ENCODE measurements around the gene SHISAL2B.

DNA sequence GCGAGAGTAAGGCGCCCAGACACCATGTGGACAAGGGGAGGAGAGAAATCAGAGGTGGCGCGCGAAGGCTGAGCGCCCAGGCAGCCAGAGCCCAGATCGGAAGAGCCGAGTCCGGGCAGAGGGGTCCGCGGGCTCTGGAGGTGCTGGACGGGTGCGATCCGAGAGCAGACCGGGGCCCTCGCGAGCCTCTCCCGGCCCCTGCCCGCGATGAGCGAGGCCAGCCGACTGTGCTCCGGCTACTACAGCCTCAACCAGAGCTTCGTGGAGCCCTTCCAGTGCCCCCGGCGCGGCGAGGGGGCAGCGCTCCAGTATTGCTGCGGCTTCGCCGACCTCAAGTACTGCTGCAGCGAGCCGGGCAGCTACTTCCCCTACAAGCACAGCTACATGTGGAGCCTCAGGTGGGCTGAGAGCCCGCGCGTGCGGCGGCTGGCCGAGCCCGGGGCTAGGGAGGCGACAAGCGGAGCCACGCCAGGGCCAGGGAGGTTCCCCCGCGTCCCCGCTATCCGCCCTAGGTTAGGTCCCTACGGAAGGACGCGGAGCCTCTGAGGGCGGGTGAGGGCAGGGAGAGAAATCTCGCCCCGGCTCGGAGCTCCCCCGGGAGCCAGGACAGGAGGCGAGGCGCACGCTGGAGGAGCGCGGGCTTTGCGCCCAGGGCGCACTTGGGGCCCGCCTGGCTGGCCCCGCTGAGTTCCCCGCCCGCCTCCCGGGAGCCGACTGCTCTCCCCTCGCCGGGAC, at the start of gene SHISAL2B:
- no peak for TF ChIP-seq ZFX (IDR thresholded peaks at IDR 0.05; ENCODE audit: borderline replicate concordance)
- TF ChIP-seq, protein P1, sequence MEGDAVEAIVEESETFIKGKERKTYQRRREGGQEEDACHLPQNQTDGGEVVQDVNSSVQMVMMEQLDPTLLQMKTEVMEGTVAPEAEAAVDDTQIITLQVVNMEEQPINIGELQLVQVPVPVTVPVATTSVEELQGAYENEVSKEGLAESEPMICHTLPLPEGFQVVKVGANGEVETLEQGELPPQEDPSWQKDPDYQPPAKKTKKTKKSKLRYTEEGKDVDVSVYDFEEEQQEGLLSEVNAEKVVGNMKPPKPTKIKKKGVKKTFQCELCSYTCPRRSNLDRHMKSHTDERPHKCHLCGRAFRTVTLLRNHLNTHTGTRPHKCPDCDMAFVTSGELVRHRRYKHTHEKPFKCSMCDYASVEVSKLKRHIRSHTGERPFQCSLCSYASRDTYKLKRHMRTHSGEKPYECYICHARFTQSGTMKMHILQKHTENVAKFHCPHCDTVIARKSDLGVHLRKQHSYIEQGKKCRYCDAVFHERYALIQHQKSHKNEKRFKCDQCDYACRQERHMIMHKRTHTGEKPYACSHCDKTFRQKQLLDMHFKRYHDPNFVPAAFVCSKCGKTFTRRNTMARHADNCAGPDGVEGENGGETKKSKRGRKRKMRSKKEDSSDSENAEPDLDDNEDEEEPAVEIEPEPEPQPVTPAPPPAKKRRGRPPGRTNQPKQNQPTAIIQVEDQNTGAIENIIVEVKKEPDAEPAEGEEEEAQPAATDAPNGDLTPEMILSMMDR (IDR thresholded peaks at IDR 0.05), result no peak
